ENCODE measurements around the gene KLK5. TPM values are rescaled to one million over a fixed set of nuclear protein-coding genes. Genes with fewer than 3 reads are reported as not detected.
A peak's percentile ranks its signal among the peaks of the same experiment; 100 is the strongest.

Gene KLK5
- total RNA-seq, 1 experiment from 2014 or later, result not detected

GRCh38 chr19:50977626-50978025 is 24.8 kb upstream of the KLK5 start:
- Histone ChIP-seq H2BK5ac (ENCODE audit: insufficient read length, low read length) (no peak overlapping the region), H4K8ac (replicated peaks; ENCODE audit: insufficient read length, low read depth, low read length) (no peak overlapping the region), H2AFZ (ENCODE audit: low read length) (no peak overlapping the region), H2BK20ac (ENCODE audit: low read depth, low read length, poor library complexity, severe bottlenecking) (no peak overlapping the region), H3K4me1 (ENCODE audit: insufficient read depth, low read length) (peaks cover 6% of the 10 kb centered on the region; the same call in 1 of the 2 replicates), H3K27me3 (ENCODE audit: insufficient read depth, low read length) (no peaks in the 10 kb centered on the region), H3K18ac (ENCODE audit: insufficient read length, low read depth, low read length) (no peak overlapping the region), H3K79me1 (ENCODE audit: insufficient read depth, low read depth, low read length, poor library complexity, severe bottlenecking) (no peaks in the 10 kb centered on the region), H4K20me1 (ENCODE audit: control insufficient read depth, insufficient read depth, insufficient read length) (no peaks in the 10 kb centered on the region), H4K91ac (ENCODE audit: insufficient read length, low read depth, low read length) (no peak overlapping the region), H2BK15ac (ENCODE audit: low read depth, low read length) (no peak overlapping the region), H2BK120ac (ENCODE audit: low read depth, low read length, poor library complexity, severe bottlenecking) (no peak overlapping the region), H2BK12ac (ENCODE audit: insufficient read length, low read depth, low read length) (no peak overlapping the region), H3K9ac (ENCODE audit: extremely low read depth, insufficient read length, low read length) (no peak overlapping the region), H3K9me3 (ENCODE audit: control insufficient read depth, low read depth, low read length) (no peaks in the 10 kb centered on the region), H3K4ac (ENCODE audit: low read depth, low read length) (no peak overlapping the region), H3K79me2 (ENCODE audit: insufficient read depth, low read length) (no peaks in the 10 kb centered on the region), H3K23ac (ENCODE audit: insufficient read length, low read depth, low read length) (no peak overlapping the region), H3K14ac (ENCODE audit: insufficient read depth, low read length) (no peak overlapping the region), H3T11ph (ENCODE audit: low read length) (no peak overlapping the region), H3K4me2 (ENCODE audit: insufficient read depth, insufficient read length, low read length) (no peak overlapping the region), H3K23me2 (ENCODE audit: insufficient read length, low read depth, low read length, poor library complexity, severe bottlenecking) (no peaks in the 10 kb centered on the region), H2AK5ac (ENCODE audit: insufficient read length, low read length) (no peak overlapping the region), H3K27ac (ENCODE audit: insufficient read length, low read depth, low read length) (no peak overlapping the region), H3K56ac (ENCODE audit: insufficient read length, low read depth, low read length) (no peak overlapping the region), H4K5ac (ENCODE audit: insufficient read length, low read depth, low read length) (no peak overlapping the region)
- no CpG with 5 or more reads among the region's 4 CpGs for WGBS (ENCODE audit: extremely low coverage, insufficient read length, low lambda C conversion rate)
- no peak for TF ChIP-seq CTCF (conservative IDR thresholded peaks at IDR 0.05)
- H3K27me3 Mint-ChIP-seq (ENCODE audit: low read depth), result peaks cover 16% of the 10 kb centered on the region
- peaks cover 37 to 55% of the 10 kb centered on the region in 2 experiments for H3K4me1 Mint-ChIP-seq
- peak overlapping the region in 1 of 3 experiments; percentile 94; a peak in 1 of 7 replicates for H3K27ac Mint-ChIP-seq
- H3K4me3 Mint-ChIP-seq, result peak overlapping the region in 1 of 2 experiments; percentile 3; a peak in 1 of 5 replicates
- H3K9me3 Mint-ChIP-seq, result no peaks in the 10 kb centered on the region
- no peak for DNase-seq
- H3K36me3 Mint-ChIP-seq (ENCODE audit: insufficient read depth in 1 of 3, low read depth in 3 of 3), result no peaks in the 10 kb centered on the region

Measured in H9 (cell line).